ENCODE measurements around the gene SOX6.

DNA sequence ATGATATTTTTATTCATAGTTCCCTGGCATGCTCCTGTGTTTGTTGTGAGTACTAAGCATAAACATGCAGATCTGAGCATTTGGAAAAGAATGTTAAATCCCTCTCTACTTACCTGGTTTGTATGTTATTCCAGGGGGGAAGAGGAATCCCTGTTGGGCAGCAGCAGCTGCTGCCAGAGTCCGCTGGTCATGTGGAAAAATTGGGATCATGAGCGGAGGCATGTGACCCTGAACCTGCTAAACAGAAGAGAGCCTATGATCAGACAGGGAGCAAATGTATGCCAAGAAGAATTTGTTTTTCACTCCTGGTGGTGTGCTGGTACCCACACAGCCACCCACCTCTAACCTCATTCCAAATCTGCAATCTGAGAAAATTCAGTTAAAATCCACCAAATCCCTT is 244.7 kb downstream of the SOX6 start:
- no peak for TF ChIP-seq POLR2A (IDR thresholded peaks at IDR 0.05)
- TF ChIP-seq, protein P1, sequence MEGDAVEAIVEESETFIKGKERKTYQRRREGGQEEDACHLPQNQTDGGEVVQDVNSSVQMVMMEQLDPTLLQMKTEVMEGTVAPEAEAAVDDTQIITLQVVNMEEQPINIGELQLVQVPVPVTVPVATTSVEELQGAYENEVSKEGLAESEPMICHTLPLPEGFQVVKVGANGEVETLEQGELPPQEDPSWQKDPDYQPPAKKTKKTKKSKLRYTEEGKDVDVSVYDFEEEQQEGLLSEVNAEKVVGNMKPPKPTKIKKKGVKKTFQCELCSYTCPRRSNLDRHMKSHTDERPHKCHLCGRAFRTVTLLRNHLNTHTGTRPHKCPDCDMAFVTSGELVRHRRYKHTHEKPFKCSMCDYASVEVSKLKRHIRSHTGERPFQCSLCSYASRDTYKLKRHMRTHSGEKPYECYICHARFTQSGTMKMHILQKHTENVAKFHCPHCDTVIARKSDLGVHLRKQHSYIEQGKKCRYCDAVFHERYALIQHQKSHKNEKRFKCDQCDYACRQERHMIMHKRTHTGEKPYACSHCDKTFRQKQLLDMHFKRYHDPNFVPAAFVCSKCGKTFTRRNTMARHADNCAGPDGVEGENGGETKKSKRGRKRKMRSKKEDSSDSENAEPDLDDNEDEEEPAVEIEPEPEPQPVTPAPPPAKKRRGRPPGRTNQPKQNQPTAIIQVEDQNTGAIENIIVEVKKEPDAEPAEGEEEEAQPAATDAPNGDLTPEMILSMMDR (IDR thresholded peaks at IDR 0.05): no peak
